ENCODE data around the gene CCR9.
A peak's percentile ranks its signal among the peaks of the same experiment; 100 is the strongest.

The CCR9 gene

DNA sequence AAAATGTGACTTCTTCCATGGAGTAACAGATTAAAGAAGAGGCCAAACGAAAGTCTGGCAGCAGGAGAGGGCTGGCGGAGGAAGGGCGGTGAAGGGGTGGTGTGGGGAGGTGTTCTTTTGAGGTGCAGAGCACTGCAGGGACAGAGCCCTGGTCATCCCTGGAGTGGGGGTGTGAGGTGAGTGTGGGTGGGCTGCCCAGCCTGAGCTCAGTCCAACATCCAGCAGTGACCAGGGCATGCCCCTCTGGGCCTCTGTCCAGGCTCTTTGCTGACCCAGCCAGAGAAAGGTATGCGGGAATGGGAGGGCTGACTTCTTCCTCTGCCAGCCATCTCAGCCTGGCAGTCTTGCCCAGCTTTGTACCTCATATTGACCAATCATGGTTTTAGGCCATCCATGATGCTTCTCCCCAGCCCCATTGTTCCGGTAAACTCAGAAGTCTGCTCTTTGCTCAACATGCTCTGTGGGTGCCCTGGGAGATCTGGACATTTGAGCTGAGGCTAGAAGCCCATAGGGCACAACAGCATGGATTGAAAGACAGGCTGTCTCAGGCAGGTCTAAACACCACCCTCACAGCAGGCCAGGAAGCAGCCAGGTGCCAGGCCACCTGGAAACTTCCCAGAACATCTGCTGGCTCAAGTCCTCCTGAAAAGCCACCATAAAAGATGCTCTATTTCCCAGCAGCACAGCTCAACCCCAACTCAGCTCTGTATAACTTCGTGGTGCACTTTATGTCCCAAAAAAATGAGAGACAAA is 31.0 kb downstream of the CCR9 start:
- Mint-ChIP-seq H3K27me3 (no peaks in the 10 kb centered on the region), H3K36me3 (ENCODE audit: insufficient read depth) (peaks cover 55% of the 10 kb centered on the region), H3K4me1 (ENCODE audit: low read depth in 2 of 2) (peaks cover 40 to 41% of the 10 kb centered on the region in 2 donors), H3K9me3 (no peaks in the 10 kb centered on the region), H3K4me3 (peak overlapping the region in 1 of 2 donors; percentile 27), H3K27ac (peak overlapping the region; percentile 27 to 94)
- DNase-seq = no peak
- no peak for ATAC-seq (replicated peaks)

DNA sequence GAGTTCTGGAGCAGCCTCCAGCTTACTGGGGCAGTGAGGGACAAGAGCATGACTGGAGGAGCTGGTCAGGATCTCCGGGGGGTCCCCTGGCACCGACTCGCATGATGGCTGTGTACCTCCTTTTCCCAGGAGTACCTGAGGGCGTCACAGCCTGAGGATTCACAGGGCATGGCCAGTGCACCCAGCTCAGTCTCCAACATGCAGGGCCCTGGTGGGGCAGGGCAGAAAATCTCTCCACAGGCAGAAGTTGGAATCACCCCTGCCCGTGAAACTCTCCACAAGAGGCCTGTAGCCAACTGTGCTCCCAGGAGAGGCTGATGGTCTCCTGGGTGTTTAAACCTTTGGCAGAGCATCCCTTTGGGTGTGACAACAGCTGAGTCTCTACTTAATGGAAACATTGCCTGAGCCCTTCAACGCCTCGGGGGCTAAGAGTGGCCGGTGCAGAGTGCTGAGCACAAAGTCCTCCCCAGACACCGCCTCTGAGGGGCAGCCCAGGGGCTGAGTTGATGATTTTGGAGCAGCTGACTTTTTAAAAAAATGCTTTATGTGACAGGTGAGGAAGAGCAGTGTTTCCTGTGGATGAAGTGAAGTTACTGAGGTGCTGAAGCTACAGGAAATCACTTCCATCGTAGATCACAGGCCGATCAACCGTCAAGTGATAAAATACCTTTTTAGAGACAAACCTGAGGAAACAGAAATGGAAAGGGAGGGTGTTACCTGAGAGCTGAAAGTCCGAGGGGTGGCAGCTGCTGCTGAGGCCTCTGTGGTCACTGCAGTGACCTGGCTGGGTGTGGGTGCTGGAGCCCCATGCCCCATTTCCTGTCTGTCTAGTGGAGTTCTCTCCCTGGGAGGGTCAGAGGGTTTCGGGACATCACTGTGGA is 35.1 kb downstream of the CCR9 start:
- Mint-ChIP-seq H3K9me3 (no peaks in the 10 kb centered on the region), H3K4me3 (peak overlapping the region; percentile 21 to 46), H3K36me3 (ENCODE audit: insufficient read depth) (peaks cover 79% of the 10 kb centered on the region), H3K27ac (peak overlapping the region; percentile 86 to 91), H3K4me1 (ENCODE audit: low read depth in 2 of 2) (peaks cover 28 to 33% of the 10 kb centered on the region in 2 donors), H3K27me3 (no peaks in the 10 kb centered on the region)
- ATAC-seq (replicated peaks) = no peak
- no peak for DNase-seq

DNA sequence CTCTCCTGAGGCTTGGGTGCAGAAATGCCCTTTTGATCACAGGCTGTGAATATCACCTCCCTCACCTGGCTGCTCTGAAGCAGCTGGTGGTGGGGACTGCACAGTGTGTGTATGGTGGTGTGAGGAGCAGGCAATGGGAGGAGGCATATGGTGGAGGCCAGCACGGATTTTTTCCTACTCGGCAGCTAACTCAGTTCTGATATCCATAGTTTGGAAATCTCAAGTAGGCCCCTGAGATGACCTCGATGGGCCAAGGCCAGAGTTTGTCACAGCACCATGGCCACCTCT is 35.6 kb downstream of the CCR9 start:
- H3K27ac Mint-ChIP-seq = peak overlapping the region; percentile 86 to 91
- DNase-seq (no peak), ATAC-seq (replicated peaks) (no peak)
- H3K9me3 Mint-ChIP-seq = no peaks in the 10 kb centered on the region
- H3K27me3 Mint-ChIP-seq = no peaks in the 10 kb centered on the region
- peaks cover 22 to 27% of the 10 kb centered on the region in 2 donors for H3K4me1 Mint-ChIP-seq (ENCODE audit: low read depth in 2 of 2)
- peaks cover 78% of the 10 kb centered on the region for H3K36me3 Mint-ChIP-seq (ENCODE audit: insufficient read depth)
- no peak overlapping the region for H3K4me3 Mint-ChIP-seq

DNA sequence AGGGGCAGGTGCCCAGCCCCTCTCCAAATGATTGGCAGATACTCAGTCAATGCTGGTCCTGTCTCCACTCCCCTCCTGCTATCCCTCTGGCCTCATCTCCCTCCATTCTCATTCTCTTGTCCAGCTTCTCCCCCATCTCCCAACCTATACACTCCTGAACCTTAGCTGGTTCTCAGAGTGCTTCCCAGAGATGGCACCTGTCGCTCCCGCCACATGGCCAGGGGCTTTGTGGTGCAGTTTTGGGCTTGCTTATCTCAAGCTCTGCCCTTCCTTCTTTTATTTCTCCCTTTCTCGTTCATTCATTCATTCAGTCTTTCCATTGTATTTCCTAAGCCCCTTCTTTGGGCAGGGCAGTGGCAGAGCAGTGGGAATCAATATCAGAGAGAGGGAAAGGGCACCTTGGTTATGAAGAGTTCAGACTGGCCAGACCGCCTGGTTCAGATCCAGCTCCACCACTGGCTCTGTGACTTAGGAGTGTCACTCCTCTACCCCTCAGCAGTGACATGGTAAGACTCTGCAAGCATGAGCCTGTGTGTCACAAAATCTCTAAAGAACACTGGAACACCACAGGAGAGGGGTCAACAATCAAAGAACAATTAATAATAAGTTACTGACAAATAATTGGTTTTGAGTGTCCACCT is 36.7 kb downstream of the CCR9 start:
- DNase-seq (no peak), ATAC-seq (replicated peaks) (no peak)
- no peak overlapping the region for H3K4me3 Mint-ChIP-seq
- H3K36me3 Mint-ChIP-seq (ENCODE audit: insufficient read depth) = peaks cover 77% of the 10 kb centered on the region
- no peaks in the 10 kb centered on the region for H3K27me3 Mint-ChIP-seq
- H3K9me3 Mint-ChIP-seq = no peaks in the 10 kb centered on the region
- peak overlapping the region; percentile 50 to 59 for H3K27ac Mint-ChIP-seq
- H3K4me1 Mint-ChIP-seq (ENCODE audit: low read depth in 2 of 2) = peaks cover 17 to 30% of the 10 kb centered on the region in 2 donors

DNA sequence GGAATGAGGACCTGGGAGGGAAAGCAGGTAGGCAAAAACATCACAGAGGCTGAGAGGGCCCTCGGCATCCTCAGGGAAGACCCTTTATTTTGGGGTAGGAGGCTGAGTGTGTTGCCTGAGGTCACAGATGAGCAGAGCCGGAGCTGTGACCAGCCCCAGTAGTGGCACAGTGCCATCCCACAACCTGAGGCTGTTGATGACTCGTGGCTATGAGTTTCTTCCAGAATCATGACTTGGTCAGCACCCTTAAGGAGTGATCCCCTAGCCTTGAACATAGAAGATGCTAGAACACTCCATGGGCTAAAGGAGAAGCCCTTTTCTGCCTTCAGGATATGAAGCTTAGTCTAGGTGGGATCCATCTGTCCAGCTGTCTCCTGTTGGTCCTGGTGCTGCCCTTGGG is 37.4 kb downstream of the CCR9 start:
- H3K36me3 Mint-ChIP-seq (ENCODE audit: insufficient read depth) = peaks cover 79% of the 10 kb centered on the region

DNA sequence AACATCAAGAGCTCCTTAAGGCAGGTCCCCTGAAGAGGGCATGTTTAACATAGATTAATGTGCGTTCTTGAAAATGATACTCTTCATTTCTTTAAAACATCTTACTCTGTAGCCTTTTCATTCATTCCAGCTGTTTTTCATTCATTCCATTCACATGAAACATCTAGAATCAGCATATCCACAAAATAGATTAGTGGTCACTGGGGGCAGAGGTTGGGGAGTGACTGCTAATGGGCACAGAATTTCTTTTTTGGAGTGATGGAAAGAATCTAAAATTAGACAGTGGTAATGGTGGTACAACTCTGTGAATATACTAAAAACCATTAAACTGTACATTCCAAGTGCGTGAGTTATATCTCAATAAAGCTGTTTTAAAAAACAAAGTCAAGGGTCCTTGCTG is 41.5 kb downstream of the CCR9 start:
- ATAC-seq (replicated peaks) (no peak), DNase-seq (no peak)
- no peak overlapping the region for H3K4me3 Mint-ChIP-seq
- H3K9me3 Mint-ChIP-seq = no peaks in the 10 kb centered on the region
- H3K27me3 Mint-ChIP-seq = no peaks in the 10 kb centered on the region
- peaks cover 81% of the 10 kb centered on the region for H3K36me3 Mint-ChIP-seq (ENCODE audit: insufficient read depth)
- no peak overlapping the region for H3K27ac Mint-ChIP-seq
- H3K4me1 Mint-ChIP-seq (ENCODE audit: low read depth in 2 of 2) = peaks cover 24 to 28% of the 10 kb centered on the region in 2 donors

More for the DNA sequence above, 37.4 kb downstream of the CCR9 start:
- Mint-ChIP-seq H3K4me3 (no peak overlapping the region), H3K9me3 (no peaks in the 10 kb centered on the region), H3K27ac (peak overlapping the region; percentile 50 to 59), H3K27me3 (no peaks in the 10 kb centered on the region), H3K4me1 (ENCODE audit: low read depth in 2 of 2) (peaks cover 20 to 30% of the 10 kb centered on the region in 2 donors)
- DNase-seq (no peak), ATAC-seq (replicated peaks) (no peak)

DNA sequence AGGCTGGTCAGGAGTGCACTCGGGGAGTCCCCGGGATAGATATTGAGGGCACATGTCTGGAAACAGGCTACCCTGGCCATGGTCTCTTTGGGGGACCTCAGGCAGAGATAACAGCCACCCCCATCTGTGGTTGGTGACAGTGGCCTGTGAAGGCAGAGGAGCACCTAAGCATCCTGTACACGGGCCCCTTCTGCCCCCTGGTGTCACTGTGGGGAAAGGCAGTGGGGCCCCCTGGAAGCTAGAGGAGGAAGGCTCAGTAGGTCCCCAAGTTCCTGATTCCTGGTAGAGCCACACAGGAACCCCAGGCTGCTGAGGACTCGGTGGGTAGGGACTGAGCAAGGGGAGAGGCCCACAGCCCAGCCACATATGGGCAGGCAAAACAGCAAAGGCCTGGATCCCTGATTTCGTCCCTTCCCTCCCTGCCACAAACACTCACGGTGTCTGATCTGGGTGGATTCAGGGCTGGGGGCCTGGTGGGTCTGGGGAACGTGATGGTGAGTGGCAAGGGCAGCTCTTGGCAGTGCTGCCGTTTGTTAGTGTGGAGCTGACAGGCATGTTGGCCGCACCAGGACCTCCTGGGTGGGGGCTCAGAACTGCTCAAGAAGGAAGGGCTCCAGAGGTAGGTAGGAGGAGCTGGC is 42.8 kb downstream of the CCR9 start:
- no peaks in the 10 kb centered on the region for H3K27me3 Mint-ChIP-seq
- peaks cover 81% of the 10 kb centered on the region for H3K36me3 Mint-ChIP-seq (ENCODE audit: insufficient read depth)
- H3K4me1 Mint-ChIP-seq (ENCODE audit: low read depth in 2 of 2) = peaks cover 19 to 21% of the 10 kb centered on the region in 2 donors
- peak; percentile 93 for ATAC-seq (replicated peaks)
- H3K27ac Mint-ChIP-seq = peak overlapping the region; percentile 55 to 90
- H3K4me3 Mint-ChIP-seq = no peak overlapping the region
- peak; percentile 65 to 77 (median 67) for DNase-seq
- H3K9me3 Mint-ChIP-seq = no peaks in the 10 kb centered on the region

DNA sequence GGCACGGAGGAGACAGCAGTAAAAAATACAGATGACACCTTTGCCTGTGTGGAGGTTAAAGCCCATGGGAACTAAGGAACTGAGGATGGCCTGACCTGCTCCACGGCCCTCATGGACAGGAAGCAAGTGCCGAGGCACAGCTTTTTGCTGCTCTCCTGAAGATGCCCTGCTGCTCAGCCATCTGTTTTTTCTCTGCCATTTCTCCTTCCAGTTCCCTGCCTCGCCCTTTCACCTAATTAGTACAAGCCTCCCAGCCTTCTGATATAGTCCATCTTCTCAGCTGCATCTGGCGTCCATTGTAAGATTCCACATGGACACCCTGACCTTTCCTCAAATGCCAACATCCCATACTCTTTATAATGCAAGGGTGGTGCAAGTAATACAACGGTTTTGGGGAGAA is 45.2 kb downstream of the CCR9 start:
- Mint-ChIP-seq H3K9me3 (no peaks in the 10 kb centered on the region), H3K4me1 (ENCODE audit: low read depth in 2 of 2) (peaks cover 14 to 15% of the 10 kb centered on the region in 2 donors), H3K27me3 (no peaks in the 10 kb centered on the region), H3K27ac (peak overlapping the region in 1 of 2 donors; percentile 41), H3K36me3 (ENCODE audit: insufficient read depth) (peaks cover 84% of the 10 kb centered on the region), H3K4me3 (no peak overlapping the region)
- DNase-seq = no peak
- no peak for ATAC-seq (replicated peaks)

DNA sequence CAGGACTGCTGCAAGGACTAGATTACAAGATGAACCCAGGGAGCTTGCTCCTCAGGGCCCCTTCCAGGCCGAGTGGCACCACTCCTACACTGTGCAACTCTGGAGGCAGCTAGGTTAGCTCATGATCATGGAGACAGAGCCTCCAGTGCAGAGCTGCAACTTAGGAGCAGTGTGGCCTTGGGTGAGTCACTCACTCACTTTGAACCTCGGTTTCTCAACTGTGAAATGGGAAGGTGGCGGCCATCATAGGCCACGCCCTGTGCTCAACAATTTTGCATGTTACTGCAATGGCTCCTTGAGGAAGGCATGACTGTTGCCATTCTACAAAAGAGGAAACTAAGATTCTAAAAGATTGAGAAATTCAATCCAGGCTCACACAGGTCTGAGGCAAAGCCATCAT is 45.8 kb downstream of the CCR9 start:
- Mint-ChIP-seq H3K4me1 (ENCODE audit: low read depth in 2 of 2) (peaks cover 14% of the 10 kb centered on the region in 2 donors), H3K27ac (peak overlapping the region in 1 of 2 donors; percentile 41), H3K4me3 (no peak overlapping the region), H3K9me3 (no peaks in the 10 kb centered on the region), H3K36me3 (ENCODE audit: insufficient read depth) (peaks cover 79% of the 10 kb centered on the region), H3K27me3 (no peaks in the 10 kb centered on the region)
- no peak for DNase-seq
- no peak for ATAC-seq (replicated peaks)

DNA sequence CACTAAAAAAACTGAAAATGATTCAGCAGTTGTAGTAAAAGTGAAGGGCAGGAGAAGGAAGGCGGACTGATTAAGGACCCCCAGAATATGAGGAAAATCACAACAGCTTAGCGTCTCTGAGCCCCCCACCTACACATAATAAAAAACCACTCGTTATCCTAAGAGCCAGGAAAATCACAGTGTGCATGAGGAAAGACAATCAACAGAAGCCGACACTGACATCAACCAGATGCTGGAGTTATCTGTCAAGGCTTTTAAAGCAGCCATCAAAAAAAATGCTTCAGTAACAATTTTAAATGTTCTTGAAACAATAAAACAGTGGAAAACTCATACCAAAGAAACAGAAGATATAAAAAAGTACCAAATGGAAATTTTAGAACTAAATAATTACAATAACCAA is 47.2 kb downstream of the CCR9 start:
- Mint-ChIP-seq H3K36me3 (ENCODE audit: insufficient read depth) (peaks cover 83% of the 10 kb centered on the region), H3K4me3 (no peak overlapping the region), H3K9me3 (no peaks in the 10 kb centered on the region), H3K27ac (no peak overlapping the region), H3K4me1 (ENCODE audit: low read depth in 2 of 2) (peaks cover 12 to 16% of the 10 kb centered on the region in 2 donors), H3K27me3 (no peaks in the 10 kb centered on the region)
- no peak for ATAC-seq (replicated peaks)
- no peak for DNase-seq

DNA sequence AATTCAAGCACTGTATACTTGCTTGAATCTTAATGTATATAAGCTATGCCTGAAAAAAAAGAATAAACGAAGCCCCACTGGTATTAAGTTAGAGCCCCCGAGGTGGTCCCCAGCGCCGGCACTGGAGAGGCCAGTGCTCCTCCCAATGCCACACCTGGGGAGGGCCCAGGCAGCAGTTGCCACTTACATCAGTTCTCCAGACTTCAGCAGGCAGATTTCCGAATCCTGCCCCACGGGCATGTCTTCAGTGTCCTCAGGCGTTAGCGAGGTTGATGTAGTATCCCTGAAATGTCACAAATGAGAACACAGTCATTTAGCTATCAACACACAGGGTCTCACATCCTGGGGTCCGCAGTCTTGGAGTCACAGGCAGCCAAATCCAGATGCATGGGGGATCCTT is 49.9 kb downstream of the CCR9 start:
- H3K36me3 Mint-ChIP-seq (ENCODE audit: insufficient read depth) = peaks cover 62% of the 10 kb centered on the region
- H3K27ac Mint-ChIP-seq = no peak overlapping the region
- no peak for ATAC-seq (replicated peaks)
- H3K27me3 Mint-ChIP-seq = no peaks in the 10 kb centered on the region
- no peak for DNase-seq
- H3K4me1 Mint-ChIP-seq (ENCODE audit: low read depth in 2 of 2) = peaks cover 23 to 31% of the 10 kb centered on the region in 2 donors
- no peak overlapping the region for H3K4me3 Mint-ChIP-seq
- no peaks in the 10 kb centered on the region for H3K9me3 Mint-ChIP-seq

DNA sequence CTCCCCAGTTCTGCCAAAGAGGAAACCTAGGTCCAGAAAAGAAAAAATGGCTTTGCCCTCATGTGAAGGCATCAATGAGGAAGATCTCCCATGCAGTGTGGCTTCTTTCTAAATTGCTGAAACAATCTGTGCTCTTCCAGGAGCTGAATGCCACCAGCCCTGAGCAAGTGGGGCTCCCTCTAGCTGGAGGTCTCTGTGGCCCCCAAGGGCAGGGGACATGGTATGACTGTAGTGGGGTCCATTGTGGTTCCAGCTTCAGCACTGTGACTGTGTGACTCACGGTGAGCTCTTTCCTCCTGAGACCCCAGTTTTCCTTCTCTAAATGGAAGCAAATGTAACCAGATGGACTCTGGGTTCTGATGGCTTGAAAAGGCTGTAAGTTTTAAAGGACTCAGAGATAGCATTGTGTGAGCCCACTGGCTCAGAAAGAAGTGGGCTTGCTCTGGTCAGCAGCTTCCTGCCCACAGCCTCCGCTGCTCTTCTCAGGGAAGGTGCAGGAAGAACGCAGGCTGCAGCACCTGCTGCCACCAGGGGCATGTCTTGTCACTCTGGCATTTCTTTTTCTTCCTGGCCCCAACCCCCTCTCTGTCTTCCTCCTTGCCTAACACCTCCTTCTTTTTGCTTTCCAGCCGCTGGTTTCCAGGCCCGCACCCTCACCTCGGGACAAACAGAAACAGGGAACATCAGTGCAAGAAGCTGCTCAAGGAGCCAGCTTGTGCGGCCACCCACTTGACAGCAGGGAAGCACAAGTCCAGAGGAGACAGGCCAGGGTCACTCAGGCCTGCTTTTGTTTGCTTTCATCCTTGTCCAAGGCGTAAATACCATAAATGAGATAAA is 51.1 kb downstream of the CCR9 start:
- no peak overlapping the region for H3K4me3 Mint-ChIP-seq
- DNase-seq = no peak
- H3K27ac Mint-ChIP-seq = peak overlapping the region; percentile 16 to 41
- peaks cover 53% of the 10 kb centered on the region for H3K36me3 Mint-ChIP-seq (ENCODE audit: insufficient read depth)
- ATAC-seq (replicated peaks) = no peak
- peaks cover 32 to 41% of the 10 kb centered on the region in 2 donors for H3K4me1 Mint-ChIP-seq (ENCODE audit: low read depth in 2 of 2)
- no peaks in the 10 kb centered on the region for H3K27me3 Mint-ChIP-seq
- no peaks in the 10 kb centered on the region for H3K9me3 Mint-ChIP-seq
